ENCODE data around the gene CMTM8. TPM values are rescaled to one million over a fixed set of nuclear protein-coding genes. Genes with fewer than 3 reads are reported as not detected.
A peak's percentile ranks its signal among the peaks of the same experiment; 100 is the strongest.

CMTM8 gene
- total RNA-seq, 1 donor from 2014 or later = 6.3 TPM

DNA sequence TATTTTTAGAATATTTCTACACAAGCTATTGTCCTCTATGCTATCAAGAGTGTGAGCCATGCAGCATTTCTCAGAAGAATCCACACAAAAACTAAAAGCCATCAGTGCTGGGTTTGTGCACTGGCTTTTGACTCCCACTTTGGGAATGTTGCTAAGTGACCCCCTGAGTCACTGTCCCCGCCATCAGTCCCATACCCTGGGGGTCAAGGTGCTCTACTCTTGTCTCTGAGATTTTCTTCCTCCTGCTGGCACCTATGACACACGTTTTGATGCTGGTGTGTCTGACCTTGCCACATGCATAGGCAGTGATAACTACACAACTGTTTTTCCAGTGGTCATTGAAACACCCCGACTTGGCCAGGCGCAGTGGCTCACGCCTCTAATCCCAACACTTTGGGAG is 173.0 kb downstream of the CMTM8 start:
- no peak for ATAC-seq
- intact Hi-C loops (cut with DNase I) = no loop called here

DNA sequence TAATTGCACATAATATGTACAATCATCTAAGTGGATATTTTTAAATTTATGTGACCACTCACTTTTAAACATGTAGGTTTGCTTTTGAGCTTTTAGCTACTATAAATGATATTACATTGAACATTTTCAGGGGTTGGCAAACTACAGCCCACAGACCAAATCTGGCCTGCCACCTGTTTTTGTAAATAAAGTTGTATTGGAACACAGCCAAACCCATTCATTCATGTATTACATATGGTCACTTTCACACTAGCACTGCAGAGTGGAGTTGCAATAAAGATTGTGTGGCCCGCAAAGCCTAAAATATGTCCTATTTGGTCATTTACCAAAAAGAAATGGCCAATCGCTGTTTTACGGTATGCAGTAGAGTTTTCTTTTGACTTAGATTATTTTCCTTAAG is 174.4 kb downstream of the CMTM8 start:
- no peak for DNase-seq (ENCODE audit: missing footprints)
- ATAC-seq = no peak
- intact Hi-C loops (cut with DNase I) = no loop called here

More for the DNA sequence above, 173.0 kb downstream of the CMTM8 start:
- DNase-seq (ENCODE audit: missing footprints) = no peak

DNA sequence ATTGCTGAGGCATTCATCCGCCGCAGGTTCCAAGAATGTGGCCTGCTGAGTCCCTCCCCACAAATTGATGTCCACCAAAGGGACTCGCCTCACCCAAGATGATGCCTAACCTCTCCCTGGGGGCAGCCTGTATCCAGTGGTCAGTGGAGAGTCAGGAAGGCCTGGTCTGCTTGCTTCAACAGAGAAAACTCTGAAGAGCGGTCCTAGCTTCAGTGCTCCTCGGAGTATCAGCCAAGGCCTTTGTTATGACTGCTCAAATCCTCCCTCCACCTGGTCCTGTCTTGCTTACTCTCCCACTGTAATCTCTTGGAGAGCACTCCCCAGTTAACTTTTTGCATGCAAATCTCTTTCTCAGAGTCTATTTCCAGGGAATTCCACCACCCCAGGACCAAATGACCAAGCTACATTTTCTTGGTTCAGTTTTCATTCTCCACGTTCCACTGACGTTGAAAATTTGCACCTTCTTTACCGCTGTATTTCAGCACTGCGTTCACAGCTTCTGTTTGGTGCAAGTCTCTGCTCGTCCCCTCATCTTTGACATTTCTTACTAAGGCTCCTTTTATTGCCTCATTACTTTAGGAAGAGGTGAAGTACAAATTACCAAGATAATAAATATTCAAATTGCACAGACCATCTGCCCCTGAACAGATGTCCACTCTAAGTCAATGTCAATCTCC is 175.5 kb downstream of the CMTM8 start:
- no peak for ATAC-seq

GRCh38 chr3:32414522-32415202 is 176.2 kb downstream of the CMTM8 start:
- DNase-seq (ENCODE audit: missing footprints) = no peak
- ATAC-seq = peak; percentile 52
- intact Hi-C loops (cut with DNase I) = no loop called here

More for the DNA sequence above, 175.5 kb downstream of the CMTM8 start:
- no peak for DNase-seq (ENCODE audit: missing footprints)
- intact Hi-C loops (cut with DNase I) = no loop called here

DNA sequence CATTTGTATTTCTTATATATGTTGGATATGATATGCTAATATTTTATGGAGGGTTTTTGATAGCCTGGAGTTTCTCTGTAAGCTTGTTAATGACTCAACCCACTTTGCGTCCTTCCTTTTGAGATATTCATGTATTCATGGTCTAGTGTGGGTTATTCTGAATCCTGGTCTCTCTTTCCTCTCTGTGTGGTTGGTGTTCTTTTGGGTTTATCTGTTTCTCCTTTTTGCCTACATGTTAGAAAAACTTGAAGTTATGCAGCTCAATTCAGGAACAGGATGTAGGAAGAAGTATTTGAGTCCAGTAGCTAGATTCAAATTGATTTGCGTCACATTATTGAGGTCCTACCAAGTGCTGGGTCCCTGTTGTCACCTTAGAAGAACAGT is 181.3 kb downstream of the CMTM8 start:
- intact Hi-C loops (cut with DNase I) = no loop called here
- ATAC-seq (no peak), DNase-seq (ENCODE audit: missing footprints) (no peak)

Other genes starting within 250 kb of the CMTM8 start
- 223 TPM for gene GPD1L, start 132.1 kb upstream of the CMTM8 start, total RNA-seq
- 5.0 TPM for gene CMTM7, start 153.2 kb downstream of the CMTM8 start, total RNA-seq